ENCODE results near the gene PTMS.
A peak's percentile ranks its signal among the peaks of the same experiment; 100 is the strongest.

The PTMS gene

GRCh38 chr12:6770094-6770493 lies 3.9 kb downstream of the PTMS start:
- Histone ChIP-seq H3K4me1 (ENCODE audit: control insufficient read depth, insufficient read depth, low read length) (peaks cover 20% of the 10 kb centered on the region), H3K27ac (ENCODE audit: extremely low read depth, low read depth, low read length) (no peak overlapping the region), H3K36me3 (ENCODE audit: control insufficient read depth in 2 of 2, insufficient read depth in 1 of 2, low read length in 2 of 2) (peaks cover 11 to 26% of the 10 kb centered on the region in 2 experiments; a peak in 2 of 3 replicates), H3K4me3 (ENCODE audit: low read depth, low read length) (no peak overlapping the region), H3K9me3 (ENCODE audit: control insufficient read depth, insufficient read depth, low read depth, low read length) (no peaks in the 10 kb centered on the region)
- no peak for TF ChIP-seq MEIS1 (CRISPR knock-in tag; IDR thresholded peaks at IDR 0.05; ENCODE audit: borderline replicate concordance)
- TF ChIP-seq ZNF704 (tag by site-specific recombination; IDR thresholded peaks at IDR 0.05), result no peak
- TF ChIP-seq ZNF513 (tag by site-specific recombination; IDR thresholded peaks at IDR 0.05), result peak; percentile 88
- TF ChIP-seq EGR2 (tag by site-specific recombination; IDR thresholded peaks at IDR 0.05; ENCODE audit: low read depth), result no peak
- no peak for TF ChIP-seq ZNF76 (tag by site-specific recombination; IDR thresholded peaks at IDR 0.05; ENCODE audit: borderline replicate concordance, low read depth)
- POLR2A ChIA-PET, result interaction anchor here (1.6 to 4.7 kb wide), 2 partner anchors 17 to 46 kb away, joined by 6 to 42 read pairs; partner anchors contain the start of genes COPS7A and MLF2
- CTCF ChIA-PET, result interaction anchor here (7.8 kb wide), 1 partner anchor 16 kb away, joined by 140 read pairs; the partner anchor contains the start of gene MLF2

GRCh38 chr12:6770600-6770999 lies 4.4 kb downstream of the PTMS start:
- Histone ChIP-seq H3K9me3 (ENCODE audit: control insufficient read depth, insufficient read depth, low read depth, low read length) (no peaks in the 10 kb centered on the region), H3K4me3 (ENCODE audit: low read depth, low read length) (no peak overlapping the region), H3K36me3 (ENCODE audit: control insufficient read depth in 2 of 2, insufficient read depth in 1 of 2, low read length in 2 of 2) (peaks cover 11 to 26% of the 10 kb centered on the region in 2 experiments; a peak in 2 of 3 replicates), H3K4me1 (ENCODE audit: control insufficient read depth, insufficient read depth, low read length) (peaks cover 15% of the 10 kb centered on the region), H3K27ac (ENCODE audit: extremely low read depth, low read depth, low read length) (no peak overlapping the region)
- TF ChIP-seq ZNF37A (tag by site-specific recombination; IDR thresholded peaks at IDR 0.05), result no peak
- TF ChIP-seq ZNF830 (tag by site-specific recombination; IDR thresholded peaks at IDR 0.05; ENCODE audit: low read depth), result no peak
- TF ChIP-seq PATZ1 (tag by site-specific recombination; IDR thresholded peaks at IDR 0.05), result peak; percentile 52; the same call in 1 of the 2 replicates
- CTCF ChIA-PET, result interaction anchor here (0.8 to 7.8 kb wide), 3 partner anchors 17 to 56 kb away, joined by 3 to 140 read pairs (median 4); partner anchors contain the start of gene MLF2
- POLR2A ChIA-PET, result interaction anchor here (0.5 to 4.7 kb wide), 5 partner anchors 17 to 173 kb away, joined by 3 to 42 read pairs (median 3); partner anchors contain the start of genes C12orf57, CDCA3, MLF2 and RNU7-1

GRCh38 chr12:6771091-6771495 lies 4.9 kb downstream of the PTMS start:
- peaks cover 11 to 26% of the 10 kb centered on the region in 2 experiments; a peak in 2 of 3 replicates for H3K36me3 ChIP-seq (ENCODE audit: control insufficient read depth in 2 of 2, insufficient read depth in 1 of 2, low read length in 2 of 2)
- no peaks in the 10 kb centered on the region for H3K9me3 ChIP-seq (ENCODE audit: control insufficient read depth, insufficient read depth, low read depth, low read length)
- peaks cover 13% of the 10 kb centered on the region for H3K4me1 ChIP-seq (ENCODE audit: control insufficient read depth, insufficient read depth, low read length)
- H3K27ac ChIP-seq (ENCODE audit: extremely low read depth, low read depth, low read length), result no peak overlapping the region
- ChIA-PET CTCF (interaction anchor here (0.8 to 7.8 kb wide), 3 partner anchors 17 to 55 kb away, joined by 3 to 140 read pairs (median 4); partner anchors contain the start of gene MLF2), POLR2A (interaction anchor here (0.5 to 4.7 kb wide), 5 partner anchors 18 to 172 kb away, joined by 3 to 42 read pairs (median 3); partner anchors contain the start of genes C12orf57, CDCA3, MLF2 and RNU7-1)
- no peak overlapping the region for H3K4me3 ChIP-seq (ENCODE audit: low read depth, low read length)
- TF ChIP-seq ZNF600 (tag by site-specific recombination; IDR thresholded peaks at IDR 0.05), result peak; percentile 54; the same call in 1 of the 2 replicates
- no peak for TF ChIP-seq ZBTB10 (tag by site-specific recombination; IDR thresholded peaks at IDR 0.05)
